SK-N-SH (cell line): Measurements from ENCODE around the gene TIAL1. TPM values are rescaled to one million over a fixed set of nuclear protein-coding genes. Genes with fewer than 3 reads are reported as not detected.

Experiments
- CTCF ChIA-PET: fragments of 300-600, 350-600 bp; formaldehyde crosslinking; extraction: SDS; loops from one replicate; lab custom pipeline; 2021; lab: Yijun Ruan, JAX
- POLR2A ChIA-PET: fragments of 350-600 bp; sonication (Branson Sonifier 250); formaldehyde crosslinking; extraction: SDS; loops from one replicate; lab custom pipeline; 2020; ENCODE audit warnings: antibody characterized with exemption, inconsistent platforms; lab: Yijun Ruan, JAX
- DNase-seq: peaks from one replicate; pipeline ENCODE4 v3.0.0; 2012
- H2AFZ ChIP-seq: fragments of 200-600 bp; sonication (generic); 2 replicates; pipeline ENCODE4 v1.8.1; 2016; ENCODE audit warnings: antibody characterized with exemption, mild to moderate bottlenecking, low read depth
- H3F3A ChIP-seq: fragments of 200-600 bp; sonication (generic); replicated peaks from 2 replicates; pipeline ENCODE3; 2016; ENCODE audit warnings: antibody characterized with exemption, mild to moderate bottlenecking; ENCODE audit not compliant: insufficient read depth
- H3K27ac ChIP-seq, 2 experiments: fragments of 200-500 bp in 1 of 2; fragments of 200-600 bp in 1 of 2; sonication (Bioruptor generic) in 1 of 2; sonication (generic), shearing (Covaris generic) in 1 of 2; 2 replicates each; pipeline versions ENCODE4 v1.5.1 to v1.6.1; 2014 to 2016; ENCODE audit warnings: low read depth in 2 of 2, inconsistent platforms in 1 of 2, low read length in 1 of 2, mild to moderate bottlenecking in 1 of 2, mixed read lengths in 1 of 2
- H3K27me3 ChIP-seq: fragments of 200-600 bp; sonication (generic), shearing (Covaris generic); 2 replicates; pipeline ENCODE4 v1.6.1; 2016; ENCODE audit warnings: mixed run types; ENCODE audit not compliant: insufficient read depth
- H3K36me3 ChIP-seq, 2 experiments: fragments of 200-500 bp in 1 of 2; fragments of 200-600 bp in 1 of 2; sonication (Bioruptor generic) in 1 of 2; sonication (generic) in 1 of 2; replicated peaks in 1 of 2; 2 replicates each; pipeline versions ENCODE3 to v1.5.1; 2014 to 2016; ENCODE audit warnings: low read length in 1 of 2, mild to moderate bottlenecking in 1 of 2; ENCODE audit not compliant: insufficient read depth in 2 of 2, control insufficient read depth in 1 of 2
- H3K4me1 ChIP-seq, 2 experiments: fragments of 200-500 bp in 1 of 2; fragments of 200-600 bp in 1 of 2; sonication (Bioruptor generic) in 1 of 2; sonication (generic), shearing (Covaris generic) in 1 of 2; 2 replicates each; pipeline versions ENCODE4 v1.5.1 to v1.6.1; 2014 to 2016; ENCODE audit warnings: low read depth in 1 of 2, low read length in 1 of 2, mixed run types in 1 of 2; ENCODE audit not compliant: insufficient read depth in 2 of 2, control insufficient read depth in 1 of 2
- H3K4me2 ChIP-seq: fragments of 200-600 bp; sonication (generic), shearing (Covaris generic); 2 replicates; pipeline ENCODE4 v1.6.1; 2017; ENCODE audit warnings: mixed run types
- H3K4me3 ChIP-seq, 2 experiments: fragments of 200-500 bp in 1 of 2; fragments of 200-600 bp in 1 of 2; sonication (Bioruptor generic) in 1 of 2; sonication (generic), shearing (Covaris generic) in 1 of 2; 2 replicates each; pipeline versions ENCODE4 v1.5.1 to v1.8.1; 2014 to 2016; ENCODE audit warnings: low read depth in 2 of 2, inconsistent platforms in 1 of 2, low read length in 1 of 2, mild to moderate bottlenecking in 1 of 2, mixed read lengths in 1 of 2, moderate library complexity in 1 of 2
- H3K79me2 ChIP-seq: fragments of 200-600 bp; sonication (generic); 2 replicates; pipeline ENCODE4 v1.8.1; 2017; ENCODE audit warnings: mild to moderate bottlenecking; ENCODE audit not compliant: insufficient read depth
- H3K9ac ChIP-seq: fragments of 200-600 bp; sonication (generic); 2 replicates; pipeline ENCODE4 v1.6.1; 2017; ENCODE audit warnings: mixed run types
- H3K9me2 ChIP-seq: fragments of 200-600 bp; sonication (generic); 2 replicates; pipeline ENCODE4 v1.6.1; 2017; ENCODE audit warnings: mixed run types
- H3K9me3 ChIP-seq: fragments of 200-600 bp; sonication (generic); 2 replicates; pipeline ENCODE4 v1.6.1; 2017; ENCODE audit warnings: mixed run types, mild to moderate bottlenecking, moderate library complexity
- H4K20me1 ChIP-seq: fragments of 200-600 bp; sonication (generic); 2 replicates; pipeline ENCODE4 v1.6.1; 2017; ENCODE audit warnings: mild to moderate bottlenecking, mixed run types; ENCODE audit not compliant: insufficient read depth
- CHD2 ChIP-seq: fragments of 150-350 bp; IDR thresholded peaks from 2 replicates; pipeline ENCODE4 v1.6.1; 2018; ENCODE audit warnings: low read length; ENCODE audit not compliant: partially characterized antibody
- CTCF ChIP-seq: fragments of 200-600 bp; sonication (generic); IDR thresholded peaks from 2 replicates; pipeline ENCODE4 v1.6.1; 2017; ENCODE audit warnings: antibody characterized with exemption, mild to moderate bottlenecking, moderate library complexity
- ELF1 ChIP-seq: IDR thresholded peaks from 2 replicates; pipeline ENCODE4 v1.4.0; 2012
- EP300 ChIP-seq, 2 experiments: IDR thresholded peaks; 2 replicates each; pipeline versions ENCODE4 v1.4.0 to v1.6.1; 2012; ENCODE audit warnings: borderline replicate concordance in 1 of 2, low read depth in 1 of 2, low read length in 1 of 2
- EZH2phosphoT487 ChIP-seq: fragments of 200-600 bp; sonication (generic); IDR thresholded peaks from 2 replicates; pipeline ENCODE4 v1.6.1; 2017; ENCODE audit warnings: low read depth, mixed run types, mild to moderate bottlenecking, antibody characterized with exemption, moderate library complexity, borderline replicate concordance
- GABPA ChIP-seq: IDR thresholded peaks from 2 replicates; pipeline ENCODE4 v1.4.0; 2012; ENCODE audit warnings: low read depth, mild to moderate bottlenecking
- MAX ChIP-seq: IDR thresholded peaks from 2 replicates; pipeline ENCODE4 v1.4.0; 2012; ENCODE audit warnings: low read depth
- MXI1 ChIP-seq: IDR thresholded peaks from 2 replicates; pipeline ENCODE4 v1.6.1; 2012; ENCODE audit warnings: mild to moderate bottlenecking, low read depth, low read length, improper control_type of control experiment
- NFIC ChIP-seq: IDR thresholded peaks from 2 replicates; pipeline ENCODE4 v1.4.0; 2012; ENCODE audit warnings: borderline replicate concordance
- NRF1 ChIP-seq: IDR thresholded peaks from 2 replicates; pipeline ENCODE4 v1.6.1; 2012; ENCODE audit warnings: low read depth, mild to moderate bottlenecking, low read length
- POLR2AphosphoS5 ChIP-seq: IDR thresholded peaks from 2 replicates; pipeline ENCODE4 v1.6.1; 2012; ENCODE audit warnings: low read depth, low read length
- RAD21 ChIP-seq: IDR thresholded peaks from 2 replicates; pipeline ENCODE4 v1.6.1; 2012; ENCODE audit warnings: mild to moderate bottlenecking, low read length
- REST ChIP-seq: IDR thresholded peaks from 2 replicates; pipeline ENCODE4 v1.6.1; 2012; ENCODE audit warnings: mild to moderate bottlenecking, low read depth, low read length, moderate library complexity
- SMC3 ChIP-seq: IDR thresholded peaks from 2 replicates; pipeline ENCODE4 v1.6.1; 2012; ENCODE audit warnings: low read depth, low read length, improper control_type of control experiment
- TAF1 ChIP-seq: IDR thresholded peaks from 2 replicates; pipeline ENCODE4 v1.6.1; 2012; ENCODE audit warnings: low read depth, mild to moderate bottlenecking, low read length, moderate library complexity, borderline replicate concordance
- TEAD4 ChIP-seq: IDR thresholded peaks from 2 replicates; pipeline ENCODE4 v1.4.0; 2012; ENCODE audit warnings: mild to moderate bottlenecking, borderline replicate concordance; ENCODE audit not compliant: insufficient read depth
- USF2 ChIP-seq: fragments of 150-350 bp; IDR thresholded peaks from 2 replicates; pipeline ENCODE4 v1.6.1; 2017; ENCODE audit warnings: antibody characterized with exemption, low read length, low read depth, borderline replicate concordance
- WGBS: methylation state at CpG from one replicate; pipeline ENCODE4 v1.1.6; 2017; ENCODE audit warnings: low lambda C conversion rate; 5-methylcytosine and 5-hydroxymethylcytosine counted together
- polyA plus RNA-seq, 3 experiments: library from polyadenylated mRNA; depleted of rRNA; stranded (reverse); fragments of >200 nt; gene quantifications; 2 replicates each; pipeline ENCODE4 v1.2.3, GENCODE V29; 2012

TIAL1 gene
- polyA plus RNA-seq, 1 of the 3 experiments (the other 2 are of a cell fraction): 58.0 TPM

GRCh38 chr10:119640875-119641526 lies 44.2 kb upstream of the TIAL1 start:
- Histone ChIP-seq H3K9me2 (no peaks in the 10 kb centered on the region), H3K4me1 (no peaks in the 10 kb centered on the region), H2AFZ (no peak overlapping the region), H3K79me2 (no peaks in the 10 kb centered on the region), H3K4me2 (no peak overlapping the region), H3K4me3 (no peak overlapping the region), H3K27me3 (no peaks in the 10 kb centered on the region), H3K9me3 (no peaks in the 10 kb centered on the region), H3K9ac (no peak overlapping the region), H3F3A (no peaks in the 10 kb centered on the region), H3K36me3 (no peaks in the 10 kb centered on the region), H3K27ac (no peak overlapping the region), H4K20me1 (no peaks in the 10 kb centered on the region)
- ChIA-PET POLR2A (no interaction called here), CTCF (no interaction called here)
- 82% methylated on average over 8 of the region's 8 CpGs for WGBS
- no peak for TF ChIP-seq POLR2AphosphoS5
- TF ChIP-seq GABPA: no peak
- no peak for TF ChIP-seq EZH2phosphoT487
- TF ChIP-seq TEAD4: no peak
- TF ChIP-seq USF2: no peak
- no peak for TF ChIP-seq EP300 (IDR thresholded peaks at IDR 0.05; ENCODE audit: borderline replicate concordance in 1 of 2, low read depth in 1 of 2, low read length in 1 of 2)
- TF ChIP-seq REST: no peak
- no peak for TF ChIP-seq NRF1
- no peak for TF ChIP-seq MXI1
- TF ChIP-seq CHD2: no peak
- TF ChIP-seq ELF1: no peak
- TF ChIP-seq TAF1: no peak
- no peak for TF ChIP-seq SMC3
- no peak for TF ChIP-seq MAX
- no peak for TF ChIP-seq NFIC
- no peak for TF ChIP-seq CTCF
- TF ChIP-seq RAD21: no peak
- DNase-seq: no peak
